Measurements from ENCODE around the gene TEX44. TPM values are rescaled to one million over a fixed set of nuclear protein-coding genes. Genes with fewer than 3 reads are reported as not detected.
A peak's percentile ranks its signal among the peaks of the same experiment; 100 is the strongest.

TEX44 gene
- total and polyA plus RNA-seq, 8 donors: not detected

- no peaks in the 10 kb centered on the region for H3K36me3 ChIP-seq
- ATAC-seq (no peak), FAIRE-seq (no peak), DNase-seq (no peak)
- peaks cover 9 to 11% (median 11%) of the 10 kb centered on the region in 3 donors for H3K4me1 ChIP-seq
- WGBS, 2 donors: 62 to 80% methylated on average over 6 of the region's 6 CpGs
- intact Hi-C loops (cut with DNase I): no loop called here
- no peak overlapping the region for H3K4me3 ChIP-seq
- H3K9me3 ChIP-seq: no peaks in the 10 kb centered on the region
- no peak for TF ChIP-seq CTCF (IDR thresholded peaks at IDR 0.05)
- no peaks in the 10 kb centered on the region for H3K27me3 ChIP-seq
- H3K27ac ChIP-seq: no peak overlapping the region
These were observed 10.3 kb downstream of the TEX44 start for GRCh38 chr2:231602859-231603467.

GRCh38 chr2:231604101-231604684, 11.5 kb downstream of the TEX44 start:
- intact Hi-C loops (cut with DNase I): no loop called here
- peak overlapping the region; percentile 21 to 60 (median 42) for H3K4me3 ChIP-seq
- H3K27me3 ChIP-seq: no peaks in the 10 kb centered on the region
- no peaks in the 10 kb centered on the region for H3K9me3 ChIP-seq
- H3K4me1 ChIP-seq: peaks cover 9 to 11% (median 11%) of the 10 kb centered on the region in 3 donors
- 4 to 6% methylated on average over 25 to 40 of the region's 40 CpGs for WGBS, 2 donors
- DNase-seq (peak; percentile 57 to 85 (median 66)), FAIRE-seq (no peak), ATAC-seq (peak; percentile 9 to 44 (median 22))
- TF ChIP-seq CTCF (IDR thresholded peaks at IDR 0.05): no peak
- H3K27ac ChIP-seq: peak overlapping the region; percentile 93 to 99 (median 97)
- H3K36me3 ChIP-seq: no peaks in the 10 kb centered on the region

GRCh38 chr2:231604685-231605606, 12.3 kb downstream of the TEX44 start:
- Histone ChIP-seq H3K4me3 (peak overlapping the region; percentile 20 to 60 (median 35)), H3K27ac (peak overlapping the region; percentile 93 to 99 (median 97)), H3K4me1 (peaks cover 9 to 11% (median 11%) of the 10 kb centered on the region in 3 donors), H3K27me3 (no peaks in the 10 kb centered on the region), H3K36me3 (no peaks in the 10 kb centered on the region), H3K9me3 (no peaks in the 10 kb centered on the region)
- peak; percentile 98 to 100 (median 99) for DNase-seq
- intact Hi-C loops (cut with DNase I): no loop called here
- TF ChIP-seq CTCF (IDR thresholded peaks at IDR 0.05): no peak
- peak; percentile 89 to 95 (median 91) for ATAC-seq
- 12 to 16% methylated on average over 41 to 54 of the region's 54 CpGs for WGBS, 2 donors
- FAIRE-seq: peak; percentile 45

GRCh38 chr2:231605607-231606091, 13.0 kb downstream of the TEX44 start:
- WGBS, 2 donors: 84 to 85% methylated on average over 7 of the region's 7 CpGs
- Histone ChIP-seq H3K4me1 (peaks cover 9 to 11% (median 11%) of the 10 kb centered on the region in 3 donors), H3K27ac (peak overlapping the region; percentile 93 to 99 (median 97)), H3K27me3 (no peaks in the 10 kb centered on the region), H3K4me3 (no peak overlapping the region), H3K9me3 (no peaks in the 10 kb centered on the region), H3K36me3 (no peaks in the 10 kb centered on the region)
- FAIRE-seq (no peak), ATAC-seq (no peak), DNase-seq (peak in 3 of 6 donors; percentile 34 to 59 (median 44))
- no peak for TF ChIP-seq CTCF (IDR thresholded peaks at IDR 0.05)
- intact Hi-C loops (cut with DNase I): no loop called here
